Measurements from ENCODE around the gene GFY. TPM values are rescaled to one million over a fixed set of nuclear protein-coding genes. Genes with fewer than 3 reads are reported as not detected.
A peak's percentile ranks its signal among the peaks of the same experiment; 100 is the strongest.

Gene GFY
- total RNA-seq, 1 donor from 2014 or later, result not detected

DNA sequence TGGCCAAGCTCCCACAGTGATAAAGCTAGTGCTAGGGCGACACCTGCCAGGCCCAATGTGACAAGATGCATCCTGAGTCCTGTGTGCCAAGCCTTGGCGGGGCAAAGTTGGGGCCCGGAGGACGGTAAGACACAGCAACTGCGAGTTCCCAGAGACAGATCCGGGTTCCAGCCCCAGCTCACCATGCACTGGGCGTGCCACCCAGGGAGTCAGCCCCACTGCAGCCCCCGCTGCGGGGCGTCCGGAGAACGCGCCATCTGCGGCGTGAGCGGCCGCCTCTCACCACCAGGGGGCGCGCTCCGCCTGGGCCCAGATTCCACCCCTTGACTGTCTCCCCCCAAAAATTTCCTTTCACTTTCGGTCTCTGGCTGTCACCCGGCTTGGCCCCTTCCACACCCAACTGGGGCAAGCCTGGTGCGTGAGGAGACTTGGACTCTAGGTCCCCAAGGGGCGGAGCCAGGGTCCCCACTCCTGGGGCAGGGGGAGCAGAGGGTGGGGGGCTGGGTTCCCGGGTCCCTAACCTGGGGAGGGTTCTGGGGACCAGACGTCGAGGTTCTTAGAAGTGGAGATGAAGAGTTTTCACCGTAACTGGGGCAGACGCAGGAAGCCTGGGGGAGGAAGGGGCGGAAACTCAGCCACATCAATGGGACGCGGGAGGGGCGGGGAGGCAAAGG is 48.8 kb downstream of the GFY start, which contains the start of gene FLT3LG:
Gene FLT3LG, plus strand, starts transcription at position 348 of the 674 bp plus-strand sequence. CDS start 425 bp downstream, outside the sequence.
- DNase-seq (ENCODE audit: low read depth) (no peak), FAIRE-seq (no peak)
- H3K27ac Mint-ChIP-seq (ENCODE audit: unreplicated experiment), result no peak within 1 kb of the TSS
- no peak within 1 kb of the TSS for H3K4me3 Mint-ChIP-seq (ENCODE audit: unreplicated experiment)
- H3K9me3 Mint-ChIP-seq (ENCODE audit: unreplicated experiment), result no peaks in the 10 kb centered on the region
- no peaks in the 10 kb centered on the region for H3K79me2 ChIP-seq (ENCODE audit: insufficient read depth, low read length)
- H4K20me1 ChIP-seq (ENCODE audit: insufficient read depth, low read length), result no peaks in the 10 kb centered on the region
- H3K4me1 Mint-ChIP-seq (ENCODE audit: low read depth, unreplicated experiment), result no peaks in the 10 kb centered on the region
- H3K4me1 ChIP-seq (ENCODE audit: insufficient read depth, low read length), result peaks cover 4% of the 10 kb centered on the region
- H2AFZ ChIP-seq (ENCODE audit: low read depth, low read length), result peak within 1 kb of the TSS; percentile 64
- peaks cover 28% of the 10 kb centered on the region for H3K27me3 Mint-ChIP-seq (ENCODE audit: low read depth, unreplicated experiment)
- H3K4me2 ChIP-seq (ENCODE audit: low read length), result peak within 1 kb of the TSS; percentile 90
- no peak within 1 kb of the TSS for H3K27ac ChIP-seq (ENCODE audit: low read depth, low read length)
- peaks cover 2% of the 10 kb centered on the region for H3K36me3 Mint-ChIP-seq (ENCODE audit: low read depth, unreplicated experiment)
- peak within 1 kb of the TSS; percentile 37 for H3K4me3 ChIP-seq (ENCODE audit: insufficient read depth, low read depth, low read length)
- H3K27me3 ChIP-seq (ENCODE audit: insufficient read depth, low read length), result no peaks in the 10 kb centered on the region
- H3K9me3 ChIP-seq (ENCODE audit: insufficient read depth, low read depth, low read length), result no peaks in the 10 kb centered on the region
- peak within 1 kb of the TSS; percentile 81 for H3K9ac ChIP-seq (ENCODE audit: low read length)
- TF ChIP-seq CTCF (IDR thresholded peaks at IDR 0.05; ENCODE audit: insufficient read depth, low read depth, low read length), result peak; percentile 77
- TF ChIP-seq EZH2 (IDR thresholded peaks at IDR 0.05; ENCODE audit: insufficient read depth, low read length), result no peak
- no peaks in the 10 kb centered on the region for H3K36me3 ChIP-seq (ENCODE audit: insufficient read depth, low read length)

- H2AFZ ChIP-seq (ENCODE audit: low read depth, low read length), result peak overlapping the region; percentile 61
- Mint-ChIP-seq H3K27me3 (ENCODE audit: low read depth, unreplicated experiment) (peaks cover 28% of the 10 kb centered on the region), H3K4me3 (ENCODE audit: unreplicated experiment) (no peak overlapping the region), H3K27ac (ENCODE audit: unreplicated experiment) (no peak overlapping the region), H3K36me3 (ENCODE audit: low read depth, unreplicated experiment) (no peaks in the 10 kb centered on the region), H3K4me1 (ENCODE audit: low read depth, unreplicated experiment) (no peaks in the 10 kb centered on the region), H3K9me3 (ENCODE audit: unreplicated experiment) (no peaks in the 10 kb centered on the region)
- H3K27ac ChIP-seq (ENCODE audit: low read depth, low read length), result no peak overlapping the region
- no peaks in the 10 kb centered on the region for H3K79me2 ChIP-seq (ENCODE audit: insufficient read depth, low read length)
- DNase-seq (ENCODE audit: low read depth) (no peak), FAIRE-seq (no peak)
- peak overlapping the region; percentile 81 for H3K9ac ChIP-seq (ENCODE audit: low read length)
- H3K4me2 ChIP-seq (ENCODE audit: low read length), result peak overlapping the region; percentile 90
- TF ChIP-seq CTCF (IDR thresholded peaks at IDR 0.05; ENCODE audit: insufficient read depth, low read depth, low read length), result no peak
- TF ChIP-seq EZH2 (IDR thresholded peaks at IDR 0.05; ENCODE audit: insufficient read depth, low read length), result no peak
- peaks cover 4% of the 10 kb centered on the region for H3K4me1 ChIP-seq (ENCODE audit: insufficient read depth, low read length)
- H3K36me3 ChIP-seq (ENCODE audit: insufficient read depth, low read length), result no peaks in the 10 kb centered on the region
- peak overlapping the region; percentile 37 for H3K4me3 ChIP-seq (ENCODE audit: insufficient read depth, low read depth, low read length)
- no peaks in the 10 kb centered on the region for H3K9me3 ChIP-seq (ENCODE audit: insufficient read depth, low read depth, low read length)
- no peaks in the 10 kb centered on the region for H4K20me1 ChIP-seq (ENCODE audit: insufficient read depth, low read length)
- H3K27me3 ChIP-seq (ENCODE audit: insufficient read depth, low read length), result no peaks in the 10 kb centered on the region
Observed at GRCh38 chr19:49474542-49474924, 49.3 kb downstream of the GFY start.

Data from astrocyte (in vitro differentiated cells and primary cell).